Measurements from ENCODE around the gene FAM117A. TPM values are rescaled to one million over a fixed set of nuclear protein-coding genes. Genes with fewer than 3 reads are reported as not detected.

Gene FAM117A
- total RNA-seq, 1 experiment from 2014 or later, result 14.9 TPM

- peaks cover 11% of the 10 kb centered on the region for H3K4me1 Mint-ChIP-seq (ENCODE audit: low read depth, unreplicated experiment)
- no peak for DNase-seq
- intact Hi-C loops (cut with micrococcal nuclease; ENCODE audit: unreplicated experiment), result no loop called here
- H3K27ac Mint-ChIP-seq (ENCODE audit: unreplicated experiment), result no peak overlapping the region
- no TSS peak for BruUV-seq (replicated peaks)
- no peak overlapping the region for H3K4me3 Mint-ChIP-seq (ENCODE audit: low read depth, unreplicated experiment)
- H3K9me3 Mint-ChIP-seq (ENCODE audit: low read depth, unreplicated experiment), result no peaks in the 10 kb centered on the region
- TF ChIP-seq, protein P1, sequence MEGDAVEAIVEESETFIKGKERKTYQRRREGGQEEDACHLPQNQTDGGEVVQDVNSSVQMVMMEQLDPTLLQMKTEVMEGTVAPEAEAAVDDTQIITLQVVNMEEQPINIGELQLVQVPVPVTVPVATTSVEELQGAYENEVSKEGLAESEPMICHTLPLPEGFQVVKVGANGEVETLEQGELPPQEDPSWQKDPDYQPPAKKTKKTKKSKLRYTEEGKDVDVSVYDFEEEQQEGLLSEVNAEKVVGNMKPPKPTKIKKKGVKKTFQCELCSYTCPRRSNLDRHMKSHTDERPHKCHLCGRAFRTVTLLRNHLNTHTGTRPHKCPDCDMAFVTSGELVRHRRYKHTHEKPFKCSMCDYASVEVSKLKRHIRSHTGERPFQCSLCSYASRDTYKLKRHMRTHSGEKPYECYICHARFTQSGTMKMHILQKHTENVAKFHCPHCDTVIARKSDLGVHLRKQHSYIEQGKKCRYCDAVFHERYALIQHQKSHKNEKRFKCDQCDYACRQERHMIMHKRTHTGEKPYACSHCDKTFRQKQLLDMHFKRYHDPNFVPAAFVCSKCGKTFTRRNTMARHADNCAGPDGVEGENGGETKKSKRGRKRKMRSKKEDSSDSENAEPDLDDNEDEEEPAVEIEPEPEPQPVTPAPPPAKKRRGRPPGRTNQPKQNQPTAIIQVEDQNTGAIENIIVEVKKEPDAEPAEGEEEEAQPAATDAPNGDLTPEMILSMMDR (IDR thresholded peaks at IDR 0.05; ENCODE audit: unreplicated experiment), result no peak
- CTCF ChIA-PET, result interaction anchor here (0.6 to 1.2 kb wide), 4 partner anchors 8 to 970 kb away, joined by 3 to 9 read pairs (median 4); no protein-coding TSS in a partner anchor
- no peaks in the 10 kb centered on the region for H3K27me3 Mint-ChIP-seq (ENCODE audit: unreplicated experiment)
- H3K36me3 Mint-ChIP-seq (ENCODE audit: insufficient read depth, unreplicated experiment), result peaks cover 64% of the 10 kb centered on the region
Measured at GRCh38 chr17:49700960-49701359, 63.0 kb downstream of the FAM117A start.

DNA sequence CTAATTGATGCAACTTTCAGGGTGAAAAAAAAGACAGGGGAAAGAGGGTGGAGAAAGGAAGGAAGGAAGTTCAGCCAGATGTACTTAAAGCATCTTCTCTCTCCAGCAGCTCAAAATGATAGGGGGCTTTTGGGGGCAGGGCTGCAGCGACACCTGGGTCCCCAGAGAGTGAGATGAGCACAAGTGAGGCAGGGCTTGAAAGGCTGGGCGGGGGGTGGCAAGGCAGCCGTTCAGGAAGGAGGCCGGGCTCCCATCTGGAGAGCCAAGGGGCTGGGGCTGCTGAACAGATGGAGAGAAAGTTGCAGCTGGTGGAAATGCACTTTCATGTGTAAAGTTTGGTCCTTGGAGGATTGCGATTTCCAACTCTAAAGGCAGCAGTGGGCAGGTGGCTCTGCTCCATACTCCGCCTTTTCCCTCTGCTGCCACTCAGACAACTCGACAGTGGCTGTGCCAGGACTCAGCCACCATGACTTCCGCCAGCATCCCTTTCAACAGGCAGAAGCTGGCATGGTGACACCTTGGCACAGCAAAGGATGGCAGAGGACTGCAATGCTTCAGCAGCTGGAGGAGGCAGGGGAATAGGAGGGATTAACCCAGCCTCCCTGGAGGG lies 63.9 kb downstream of the FAM117A start:
- Mint-ChIP-seq H3K27ac (ENCODE audit: unreplicated experiment) (no peak overlapping the region), H3K36me3 (ENCODE audit: insufficient read depth, unreplicated experiment) (peaks cover 55% of the 10 kb centered on the region), H3K4me3 (ENCODE audit: low read depth, unreplicated experiment) (no peak overlapping the region), H3K4me1 (ENCODE audit: low read depth, unreplicated experiment) (peaks cover 6% of the 10 kb centered on the region), H3K9me3 (ENCODE audit: low read depth, unreplicated experiment) (no peaks in the 10 kb centered on the region), H3K27me3 (ENCODE audit: unreplicated experiment) (no peaks in the 10 kb centered on the region)
- DNase-seq, result no peak
- intact Hi-C loops (cut with micrococcal nuclease; ENCODE audit: unreplicated experiment), result loop anchor here (10.0 kb wide), 1 partner anchor 265 kb away; no protein-coding TSS in a partner anchor
- CTCF ChIA-PET, result interaction anchor here (0.6 to 1.2 kb wide), 5 partner anchors 9 to 143 kb away, joined by 3 to 4 read pairs (median 4); partner anchors contain the start of gene SPOP
- TF ChIP-seq, protein P1 (IDR thresholded peaks at IDR 0.05; ENCODE audit: unreplicated experiment), result no peak
- no TSS peak for BruUV-seq (replicated peaks)

DNA sequence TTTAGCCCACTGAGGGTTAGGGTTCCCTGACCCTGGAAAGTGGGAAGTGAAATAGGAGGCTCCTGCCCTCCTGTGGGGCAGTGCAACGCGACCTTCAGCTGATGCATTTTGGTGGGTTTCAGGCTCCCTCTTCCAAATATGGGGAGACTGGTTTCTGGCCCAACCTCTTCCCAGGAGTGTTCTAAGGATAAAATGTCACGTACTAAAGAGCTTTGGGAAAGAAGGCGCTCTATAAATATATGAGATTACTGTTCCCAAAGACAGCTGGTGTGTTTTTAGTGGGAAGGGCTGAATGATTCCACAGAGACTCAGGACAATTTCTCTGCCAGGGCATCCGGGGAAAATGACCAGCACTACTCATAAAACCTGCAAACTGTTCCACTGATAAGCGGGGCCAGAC lies 65.9 kb downstream of the FAM117A start:
- H3K27ac Mint-ChIP-seq (ENCODE audit: unreplicated experiment), result no peak overlapping the region
- H3K36me3 Mint-ChIP-seq (ENCODE audit: insufficient read depth, unreplicated experiment), result peaks cover 39% of the 10 kb centered on the region

DNA sequence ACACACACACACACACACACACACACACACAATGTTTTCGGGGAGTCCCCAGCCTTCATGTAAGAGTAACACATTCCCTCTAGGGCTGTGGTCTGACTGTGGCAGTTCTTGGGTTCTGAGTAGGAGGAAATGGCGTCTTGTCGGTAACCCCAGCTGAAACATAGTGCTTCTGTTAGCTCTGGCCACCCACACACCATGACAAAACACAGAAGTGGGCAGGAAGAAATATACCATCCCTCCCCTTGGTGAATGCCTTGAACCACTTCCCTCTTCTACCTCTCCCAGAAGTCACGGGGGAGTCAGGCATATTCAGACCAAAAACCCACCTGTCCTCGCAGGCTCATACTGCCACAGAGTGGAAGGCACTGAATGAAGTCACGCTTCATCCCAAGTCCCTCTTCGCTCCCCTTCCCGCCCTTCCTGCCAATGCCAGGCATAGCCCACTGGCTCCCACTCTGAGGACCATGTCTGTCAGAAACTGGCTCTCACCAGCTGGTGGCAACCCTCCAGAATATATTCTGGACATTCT lies 67.6 kb downstream of the FAM117A start:
- Mint-ChIP-seq H3K4me1 (ENCODE audit: low read depth, unreplicated experiment) (peaks cover 16% of the 10 kb centered on the region), H3K27me3 (ENCODE audit: unreplicated experiment) (peaks cover 20% of the 10 kb centered on the region), H3K4me3 (ENCODE audit: low read depth, unreplicated experiment) (no peak overlapping the region), H3K36me3 (ENCODE audit: insufficient read depth, unreplicated experiment) (peaks cover 26% of the 10 kb centered on the region), H3K9me3 (ENCODE audit: low read depth, unreplicated experiment) (no peaks in the 10 kb centered on the region), H3K27ac (ENCODE audit: unreplicated experiment) (no peak overlapping the region)
- intact Hi-C loops (cut with micrococcal nuclease; ENCODE audit: unreplicated experiment), result loop anchor here (10.0 kb wide), 1 partner anchor 261 kb away; no protein-coding TSS in a partner anchor
- TF ChIP-seq, protein P1 (IDR thresholded peaks at IDR 0.05; ENCODE audit: unreplicated experiment), result no peak
- CTCF ChIA-PET, result interaction anchor here (1.6 to 3.7 kb wide), 3 partner anchors 11 to 129 kb away, joined by 6 to 26 read pairs (median 12); partner anchors contain the start of gene SLC35B1
- DNase-seq, result no peak
- no TSS peak for BruUV-seq (replicated peaks)

More for the DNA sequence above, 65.9 kb downstream of the FAM117A start:
- no peak for DNase-seq
- Mint-ChIP-seq H3K27me3 (ENCODE audit: unreplicated experiment) (peaks cover 3% of the 10 kb centered on the region), H3K4me3 (ENCODE audit: low read depth, unreplicated experiment) (no peak overlapping the region), H3K9me3 (ENCODE audit: low read depth, unreplicated experiment) (no peaks in the 10 kb centered on the region), H3K4me1 (ENCODE audit: low read depth, unreplicated experiment) (peaks cover 9% of the 10 kb centered on the region)
- CTCF ChIA-PET, result interaction anchor here (0.8 to 3.7 kb wide), 4 partner anchors 127 to 141 kb away, joined by 3 to 26 read pairs (median 4); no protein-coding TSS in a partner anchor
- intact Hi-C loops (cut with micrococcal nuclease; ENCODE audit: unreplicated experiment), result loop anchor here (10.0 kb wide), 1 partner anchor 263 kb away; no protein-coding TSS in a partner anchor
- TF ChIP-seq, protein P1 (IDR thresholded peaks at IDR 0.05; ENCODE audit: unreplicated experiment), result no peak
- no TSS peak for BruUV-seq (replicated peaks)

All from Calu3 (cell line).